SIG-M5 treated with dmso at 0.1 percent for 504 hours (cell line): ENCODE results near the gene TENT4A.

Source experiments
- DNase-seq: peaks from one replicate; lab custom pipeline; 2025; ENCODE audit not compliant: unreplicated experiment; lab: John Stamatoyannopoulos, UW

TENT4A gene

GRCh38 chr5:6750142-6750840 lies 37.1 kb downstream of the TENT4A start:
- no peak for DNase-seq

DNA sequence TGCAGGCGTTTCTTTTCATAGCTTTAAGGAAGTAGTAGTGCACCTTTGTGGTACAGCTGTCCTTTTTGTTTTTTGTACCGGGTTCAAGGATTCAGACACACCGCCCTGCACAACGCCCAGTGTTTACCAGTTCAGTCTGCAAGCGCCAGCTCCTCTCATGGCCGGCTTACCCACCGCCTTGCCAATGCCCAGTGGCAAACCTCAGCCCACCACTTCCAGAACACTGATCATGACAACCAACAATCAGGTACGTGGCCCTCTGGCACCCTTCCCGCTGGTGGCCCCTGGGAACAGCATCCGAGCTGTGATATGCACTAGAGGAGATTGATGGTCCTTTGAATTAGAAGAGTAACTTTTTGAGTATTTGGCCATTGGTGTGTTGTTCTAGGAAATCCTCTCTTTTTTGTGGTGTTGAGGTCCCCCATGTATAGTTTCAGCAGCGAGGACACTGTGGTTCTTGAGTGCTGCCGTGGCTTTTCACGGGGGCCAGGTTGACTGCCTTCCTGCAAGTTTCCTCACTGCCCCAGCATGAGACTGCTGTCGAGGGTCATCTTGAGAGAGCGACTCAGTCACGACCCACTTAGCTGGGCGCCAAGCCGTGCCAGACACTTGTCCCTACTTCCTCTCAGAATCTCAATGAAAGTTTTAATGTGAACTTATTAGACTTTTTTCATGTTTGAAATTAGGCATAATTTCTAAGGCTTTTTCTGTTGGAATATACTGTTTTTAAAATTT lies 37.9 kb downstream of the TENT4A start:
- DNase-seq = no peak

DNA sequence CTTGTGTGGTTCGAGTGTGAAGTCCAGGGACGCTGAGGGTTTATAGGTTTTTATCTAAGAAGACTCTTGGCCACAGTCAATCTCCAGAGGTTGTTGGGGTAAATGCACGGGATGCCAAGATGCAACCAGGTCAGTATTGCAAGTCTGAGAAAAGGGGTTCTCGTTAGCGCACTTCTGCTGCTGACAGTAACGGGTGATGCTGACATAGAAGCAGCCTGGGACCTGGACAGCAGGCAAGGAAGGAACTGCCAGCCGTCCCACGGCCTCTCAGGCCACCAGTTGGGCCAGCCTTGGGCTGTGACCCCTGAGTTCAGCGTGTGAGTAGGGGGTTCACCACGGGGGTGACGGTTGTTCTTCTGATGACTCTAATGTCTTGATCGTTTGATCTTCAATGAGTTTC lies 39.0 kb downstream of the TENT4A start:
- no peak for DNase-seq

DNA sequence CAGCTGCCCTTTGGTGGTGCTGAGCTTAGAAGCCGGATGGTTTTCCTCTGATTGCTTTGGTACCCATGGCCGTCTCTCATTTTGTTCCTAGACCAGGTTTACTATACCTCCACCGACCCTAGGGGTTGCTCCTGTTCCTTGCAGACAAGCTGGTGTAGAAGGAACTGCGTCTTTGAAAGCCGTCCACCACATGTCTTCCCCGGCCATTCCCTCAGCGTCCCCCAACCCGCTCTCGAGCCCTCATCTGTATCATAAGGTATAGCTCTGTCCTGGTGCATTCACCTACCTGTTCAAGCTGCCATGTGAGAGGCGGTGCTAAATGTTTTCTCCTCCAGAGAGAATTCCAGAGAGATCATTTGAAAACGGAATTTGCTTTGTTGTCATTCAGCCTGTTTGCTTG lies 39.5 kb downstream of the TENT4A start:
- no peak for DNase-seq

- DNase-seq = no peak
These were observed 40.6 kb downstream of the TENT4A start for GRCh38 chr5:6753851-6754250.

- DNase-seq = no peak
These were observed 41.5 kb downstream of the TENT4A start for GRCh38 chr5:6754766-6755165.

- no peak for DNase-seq
These were observed 42.3 kb downstream of the TENT4A start for GRCh38 chr5:6755519-6755918.

DNA sequence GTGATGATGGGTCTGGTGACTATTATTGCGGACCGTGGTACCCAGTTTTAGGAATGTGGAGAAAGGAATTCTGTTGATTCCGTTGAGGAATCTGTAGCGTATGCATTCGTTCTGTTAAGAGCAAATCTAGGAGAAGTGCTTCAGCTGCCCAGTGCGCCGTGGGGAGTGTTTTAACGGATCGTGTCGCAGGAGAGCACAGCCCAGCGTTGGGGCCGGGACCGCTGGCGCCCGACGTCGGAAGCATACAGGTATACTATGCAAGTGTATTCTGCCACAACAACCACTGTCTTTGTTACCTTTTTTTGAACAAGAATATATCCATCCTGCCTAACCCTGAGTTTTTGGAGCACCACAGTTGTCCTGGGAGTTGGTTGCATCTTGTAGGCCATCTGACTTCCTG lies 42.7 kb downstream of the TENT4A start:
- no peak for DNase-seq

DNA sequence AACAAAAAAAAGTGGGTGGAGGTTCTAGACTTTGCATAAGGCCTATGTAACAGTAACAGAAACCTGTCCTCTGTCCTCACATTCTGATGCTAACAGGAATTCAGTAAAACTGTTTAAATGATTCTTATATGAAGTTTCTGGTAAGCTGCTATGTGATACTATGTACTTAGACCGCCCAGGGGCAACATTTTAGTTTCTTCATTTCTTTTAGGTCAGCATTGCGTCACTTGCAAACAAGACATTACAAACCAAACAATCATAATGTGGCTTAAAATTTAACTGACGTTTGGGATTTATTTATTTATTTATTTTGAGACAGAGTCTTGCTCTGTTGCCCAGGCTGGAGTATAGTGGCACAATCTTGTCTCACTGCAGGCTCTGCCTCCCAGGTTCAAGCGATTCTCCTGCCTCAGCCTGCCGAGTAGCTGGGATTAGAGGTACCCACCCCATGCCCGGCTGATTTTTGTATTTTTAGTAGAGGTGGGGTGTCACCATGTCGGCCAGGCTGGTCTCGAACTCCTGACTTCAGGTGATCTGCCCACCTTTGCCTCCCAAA lies 44.3 kb downstream of the TENT4A start:
- DNase-seq = no peak

DNA sequence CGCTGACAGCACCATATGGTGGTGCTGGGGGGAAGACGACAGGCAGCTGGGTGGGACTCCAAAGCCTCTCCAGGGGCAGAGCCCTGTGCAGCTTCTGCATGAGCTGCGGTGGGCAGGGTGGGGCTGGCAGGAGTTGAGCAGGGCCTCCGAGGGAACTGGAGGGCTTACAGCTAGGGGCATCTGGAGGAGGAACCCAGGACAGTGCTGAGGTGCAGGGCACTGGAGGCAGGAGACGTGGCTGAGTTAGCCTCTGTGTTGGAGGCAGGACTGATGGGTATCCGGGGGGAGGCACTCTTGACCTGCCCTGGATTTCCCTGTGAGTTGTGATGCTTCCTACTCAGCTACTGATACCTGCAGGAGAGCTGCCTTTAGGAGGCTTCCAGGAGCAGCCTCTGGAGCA lies 45.0 kb downstream of the TENT4A start:
- DNase-seq = no peak

- DNase-seq = no peak
These were observed 45.5 kb downstream of the TENT4A start for GRCh38 chr5:6758706-6759105.

- DNase-seq = no peak
These were observed 46.2 kb downstream of the TENT4A start for GRCh38 chr5:6759401-6759800.

DNA sequence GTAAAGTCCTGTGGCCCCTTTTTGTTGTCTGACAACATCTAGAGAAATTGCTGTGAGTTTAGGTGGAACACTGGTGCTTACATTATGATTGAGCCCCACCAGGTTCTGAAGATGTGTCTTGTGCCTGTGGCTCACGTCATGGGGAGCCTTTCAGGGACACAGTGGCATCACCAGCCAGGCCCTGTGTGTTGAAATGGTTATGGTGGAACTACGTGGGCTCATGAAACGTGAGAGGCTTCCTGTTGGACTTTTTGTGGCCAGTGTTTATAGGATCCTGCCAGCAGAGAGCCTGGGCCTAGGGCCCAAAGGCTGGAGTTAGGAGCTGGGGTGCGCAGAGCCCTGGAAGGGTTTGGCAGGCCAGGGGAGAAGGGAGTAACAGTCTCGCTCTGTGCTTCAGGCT lies 46.8 kb downstream of the TENT4A start:
- DNase-seq = no peak

DNA sequence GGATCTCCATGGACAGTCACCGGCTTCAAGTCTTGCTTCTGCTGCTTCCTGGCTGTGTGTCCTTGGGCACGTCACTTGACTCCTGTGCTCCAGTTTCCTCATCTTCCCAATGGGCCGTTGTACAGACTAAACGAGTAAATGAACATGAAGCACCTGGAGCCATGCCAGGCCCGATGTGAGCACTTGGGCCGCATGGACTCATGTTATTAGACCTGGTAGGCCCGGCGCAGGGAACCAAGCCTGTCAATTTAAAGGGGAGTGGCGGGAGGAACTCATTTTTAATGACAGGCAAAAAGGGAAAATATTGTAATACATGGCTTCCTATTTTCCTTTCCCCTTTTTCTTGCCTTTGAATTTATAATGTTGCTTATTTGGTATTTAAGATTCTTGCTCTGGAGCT lies 47.5 kb downstream of the TENT4A start:
- no peak for DNase-seq

DNA sequence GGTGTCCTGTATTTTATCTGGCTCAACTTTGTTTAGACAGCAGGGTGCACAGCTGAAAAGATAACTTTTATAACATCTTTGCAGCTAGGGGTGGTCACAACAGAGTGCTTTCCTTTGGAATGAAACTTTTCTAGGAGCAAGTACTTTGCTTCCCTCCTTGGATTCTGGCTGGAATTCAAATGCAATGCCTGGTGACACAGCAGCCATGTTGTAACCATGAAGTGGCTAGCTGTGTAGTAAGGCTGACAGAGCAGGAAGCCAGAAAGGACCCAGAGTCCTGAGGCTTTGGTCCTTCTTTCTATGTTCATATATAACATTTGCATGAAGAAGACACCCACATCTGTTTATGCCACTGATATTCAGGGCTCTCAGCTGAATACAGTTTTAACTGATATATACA lies 48.1 kb downstream of the TENT4A start:
- DNase-seq = no peak

- DNase-seq = no peak
These were observed 48.9 kb downstream of the TENT4A start for GRCh38 chr5:6762116-6762515.

GRCh38 chr5:6762697-6763096 lies 49.5 kb downstream of the TENT4A start:
- no peak for DNase-seq

DNA sequence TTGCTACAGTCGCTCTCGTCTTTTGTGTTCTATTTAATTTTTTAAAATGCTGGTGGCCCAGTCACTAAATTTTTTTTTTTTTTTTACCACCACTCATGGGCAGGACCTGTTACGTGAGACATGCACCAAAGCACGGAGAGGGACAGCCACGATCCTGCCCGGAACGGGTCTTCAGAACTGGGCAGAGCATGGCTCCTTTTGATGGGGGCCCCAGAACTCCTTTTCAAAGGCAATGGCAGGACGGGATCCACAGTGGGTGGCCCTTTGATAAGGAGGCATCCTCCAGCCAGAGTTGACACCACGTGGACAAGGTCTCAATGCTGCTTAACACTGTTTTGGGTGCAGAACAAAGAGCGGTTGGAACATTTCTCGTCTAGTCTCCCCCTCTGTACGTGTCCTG lies 50.0 kb downstream of the TENT4A start:
- DNase-seq = no peak

- peak; percentile 49 for DNase-seq
These were observed 52.6 kb downstream of the TENT4A start for GRCh38 chr5:6765612-6766525.

DNA sequence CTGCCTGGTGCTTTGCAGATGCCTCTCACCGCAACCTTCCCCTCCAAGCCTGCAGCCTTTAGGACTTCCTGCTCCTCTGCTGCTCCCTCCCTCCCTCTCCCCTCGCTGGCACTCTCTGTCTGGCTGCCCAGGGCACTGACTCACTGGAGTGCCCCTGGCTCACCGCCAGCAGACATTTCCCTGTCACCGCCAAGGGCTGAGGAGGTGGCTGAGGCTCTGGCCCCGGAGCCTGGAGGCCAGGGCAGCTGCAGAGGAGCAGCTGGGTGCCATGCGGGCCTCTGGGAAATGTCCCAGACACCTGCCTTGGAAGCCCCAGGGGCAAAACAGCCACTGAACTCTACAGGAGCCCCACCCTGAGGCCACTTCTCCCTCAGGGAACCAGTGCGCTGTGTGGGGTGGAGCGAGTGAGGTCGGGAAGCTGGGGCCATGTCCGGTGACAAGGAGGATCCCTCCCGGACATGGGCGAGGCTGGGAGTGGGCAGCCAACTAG lies 53.4 kb downstream of the TENT4A start:
- DNase-seq = peak; percentile 59

GRCh38 chr5:6767481-6768063 lies 54.3 kb downstream of the TENT4A start:
- no peak for DNase-seq
